Subcutaneous preadipocyte (primary cell): Measurements from ENCODE around the gene NTN4. TPM values are rescaled to one million over a fixed set of nuclear protein-coding genes. Genes with fewer than 3 reads are reported as not detected.

Experiments used
- small RNA-seq: library from RNA; depleted of rRNA; stranded (forward); fragments of <200 nt; gene quantifications from one replicate; pipeline ENCODE3, GENCODE V24; 2012
- total RNA-seq: library from RNA; depleted of rRNA; stranded (reverse); fragments of >200 nt; gene quantifications from 2 replicates; pipeline ENCODE4 v1.2.3, GENCODE V29; 2012

Gene NTN4
- 26.1 and 65.3 TPM in 2 replicates for total RNA-seq

DNA sequence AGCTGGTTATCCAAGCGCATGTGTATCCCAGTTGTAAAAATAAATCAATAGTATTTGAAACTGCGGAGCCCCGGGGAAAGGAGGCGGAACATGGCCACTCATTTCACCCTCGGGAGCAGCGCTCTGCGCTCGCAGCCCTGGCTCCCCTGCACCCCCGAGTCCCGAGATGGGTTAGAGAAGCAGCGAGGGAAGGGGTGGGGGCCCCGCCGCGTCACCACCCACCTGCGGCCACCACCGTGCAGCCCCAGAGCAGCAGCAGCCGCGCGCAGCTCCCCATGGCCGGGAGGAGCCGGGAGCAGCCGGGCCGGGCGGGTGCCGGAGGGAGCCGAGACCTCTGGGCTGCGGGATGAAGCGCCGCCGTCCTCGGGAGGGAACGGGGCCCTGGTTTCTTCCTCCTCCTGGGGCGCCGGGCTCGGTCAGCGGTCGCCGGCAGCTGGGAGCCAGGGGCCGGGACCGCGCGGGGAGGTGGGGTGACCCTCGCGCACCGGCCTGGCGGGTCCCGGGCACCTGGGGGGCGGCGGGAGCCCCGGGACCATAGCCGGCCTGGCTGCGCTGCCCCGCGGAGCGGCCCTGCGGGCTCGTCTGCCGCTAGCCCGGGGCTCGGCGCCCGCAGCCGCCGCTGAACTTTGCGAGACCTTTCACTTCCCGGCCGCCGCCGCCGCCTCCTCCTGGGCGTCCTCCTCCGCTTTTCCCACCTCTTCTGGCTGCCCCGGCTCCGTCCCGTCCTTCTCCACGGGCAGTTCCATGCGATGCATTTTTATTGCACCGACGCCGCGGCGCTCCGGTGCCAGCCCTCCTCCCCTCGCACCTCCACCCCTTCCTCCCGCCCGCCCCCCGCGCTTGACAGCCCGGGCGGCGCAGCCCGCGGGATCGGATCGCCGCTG is at the start of gene NTN4:
NTN4 (minus strand) TSS at position 732 of the 884 bp plus-strand sequence; CDS start at position 277, 455 bp downstream.

Small RNA genes lying within 50 kb of the gene (small RNA-seq; reads per million reads assigned to genes)
- gene RF00019: not detected
- gene RNU6-247P: not detected

Other genes with a start within 250 kb of the NTN4 start
- gene USP44, start 239.3 kb downstream of the NTN4 start, total RNA-seq: 0.73 and 0.78 TPM in 2 replicates
- gene SNRPF, start 68.2 kb upstream of the NTN4 start, total RNA-seq: 10.9 and 11.8 TPM in 2 replicates
- gene CCDC38, start 151.8 kb upstream of the NTN4 start, total RNA-seq: not detected in 2 replicates
- 0.39 TPM in 1 of 2 replicates, not detected in the other for gene AMDHD1, start 152.6 kb upstream of the NTN4 start, total RNA-seq
- not detected in 2 replicates for gene HAL, start 205.6 kb upstream of the NTN4 start, total RNA-seq
- 51.4 and 52.4 TPM in 2 replicates for gene LTA4H, start 244.8 kb upstream of the NTN4 start, total RNA-seq